Retinal pigment epithelial cell (primary cell): ENCODE measurements around the gene OR10H2.
"Not testable (repeated sequence)": the region's sequence is repeated elsewhere in the genome, so short reads cannot be mapped to it uniquely, and the experiment has no call there.

ENCODE experiments used
- DNase-seq: peaks from one replicate; pipeline ENCODE4 v3.0.0-alpha.2; 2010; ENCODE audit warnings: low read depth
- H3K4me3 ChIP-seq: 2 replicates; pipeline ENCODE4 v1.5.1; 2011; ENCODE audit warnings: mild to moderate bottlenecking, low read length, control low read depth, moderate library complexity
- CTCF ChIP-seq: conservative IDR thresholded peaks from 2 replicates; pipeline ENCODE4 v1.5.1; 2011; ENCODE audit warnings: low read depth, low read length, control low read depth, inconsistent platforms

The OR10H2 gene

GRCh38 chr19:15759962-15760565 lies 32.2 kb downstream of the OR10H2 start:
- DNase-seq: no peak
- H3K4me3 ChIP-seq: no peak overlapping the region
- TF ChIP-seq CTCF: no peak

- DNase-seq: no peak
Observed at GRCh38 chr19:15769586-15769985, 41.8 kb downstream of the OR10H2 start.

GRCh38 chr19:15774159-15774558 lies 46.3 kb downstream of the OR10H2 start:
- not testable (repeated sequence) for H3K4me3 ChIP-seq, DNase-seq

More at GRCh38 chr19:15769586-15769985, 41.8 kb downstream of the OR10H2 start:
- no peak overlapping the region for H3K4me3 ChIP-seq
- TF ChIP-seq CTCF: no peak

- H3K4me3 ChIP-seq: no peak overlapping the region
- TF ChIP-seq CTCF: no peak
- no peak for DNase-seq
Observed at GRCh38 chr19:15775249-15775648, 47.4 kb downstream of the OR10H2 start.

GRCh38 chr19:15776264-15776663 lies 48.4 kb downstream of the OR10H2 start:
- no peak overlapping the region for H3K4me3 ChIP-seq
- no peak for DNase-seq
- TF ChIP-seq CTCF: no peak

- DNase-seq: no peak
- TF ChIP-seq CTCF: no peak
- H3K4me3 ChIP-seq: no peak overlapping the region
Observed at GRCh38 chr19:15776991-15777970, 49.5 kb downstream of the OR10H2 start.
